ENCODE results near the gene STYK1.

GRCh38 chr12:10641735-10642500, 31.9 kb downstream of the STYK1 start:
- no peak for TF ChIP-seq SP1 (IDR thresholded peaks at IDR 0.05)
- TF ChIP-seq BHLHE40 (IDR thresholded peaks at IDR 0.05; ENCODE audit: borderline replicate concordance) = no peak
- no peak for TF ChIP-seq FOXK2 (IDR thresholded peaks at IDR 0.05)
